Skin of body (tissue), 2 donors: ENCODE results near the gene ZNF154. TPM values are rescaled to one million over a fixed set of nuclear protein-coding genes. Genes with fewer than 3 reads are reported as not detected.

Experiments
- DNase-seq: peaks from one replicate; lab custom pipeline; 2025; lab: John Stamatoyannopoulos, UW
- total RNA-seq: library from RNA; depleted of rRNA; stranded (reverse); fragments of >200 nt; gene quantifications from one replicate; pipeline ENCODE4 v1.2.3, GENCODE V29; 2014

Gene ZNF154
- total RNA-seq, 1 donor from 2014 or later: 11.9 TPM

GRCh38 chr19:57682226-57682766 lies 26.7 kb downstream of the ZNF154 start:
- DNase-seq: no peak

GRCh38 chr19:57675881-57676280 lies 33.1 kb downstream of the ZNF154 start:
- DNase-seq: no peak

GRCh38 chr19:57672466-57672865 lies 36.5 kb downstream of the ZNF154 start:
- no peak for DNase-seq

- DNase-seq: no peak
Observed at GRCh38 chr19:57671124-57671895, 37.7 kb downstream of the ZNF154 start.

GRCh38 chr19:57668635-57669034 lies 40.4 kb downstream of the ZNF154 start, which contains the start of gene ZSCAN4:
Gene ZSCAN4, plus strand, starts transcription at chr19:57668935. Its CDS starts 7,211 bp downstream, at chr19:57676146.
- no peak for DNase-seq

- no peak for DNase-seq
Observed at GRCh38 chr19:57667228-57667627, 41.8 kb downstream of the ZNF154 start.

GRCh38 chr19:57665261-57665806 lies 43.7 kb downstream of the ZNF154 start:
- no peak for DNase-seq

- no peak for DNase-seq
Observed at GRCh38 chr19:57664269-57665127, 44.5 kb downstream of the ZNF154 start.

- DNase-seq: no peak
Observed at GRCh38 chr19:57656346-57656745, 52.7 kb downstream of the ZNF154 start.

GRCh38 chr19:57655443-57655842 lies 53.6 kb downstream of the ZNF154 start:
- no peak for DNase-seq

- DNase-seq: no peak
Observed at GRCh38 chr19:57653689-57654088, 55.3 kb downstream of the ZNF154 start.

- no peak for DNase-seq
Observed at GRCh38 chr19:57651654-57651996, 57.4 kb downstream of the ZNF154 start.

- DNase-seq: no peak
Observed at GRCh38 chr19:57648331-57649003, 60.5 kb downstream of the ZNF154 start.

Other genes with a start within 250 kb of the ZNF154 start
- gene ZNF772, start 231.6 kb downstream of the ZNF154 start, total RNA-seq: 13.9 TPM
- 10.5 TPM for gene ZNF419, start 221.5 kb downstream of the ZNF154 start, total RNA-seq
- 9.4 TPM for gene ZNF773, start 209.3 kb downstream of the ZNF154 start, total RNA-seq
- 9.0 TPM for gene ZNF549, start 181.8 kb downstream of the ZNF154 start, total RNA-seq
- gene ZNF550, start 149.3 kb downstream of the ZNF154 start, total RNA-seq: 14.2 TPM
- 5.1 TPM for gene ZNF416, start 130.3 kb downstream of the ZNF154 start, total RNA-seq
- gene ZIK1, start 125.1 kb downstream of the ZNF154 start, total RNA-seq: 6.7 TPM
- 3.4 TPM for gene ZNF530, start 109.3 kb downstream of the ZNF154 start, total RNA-seq
- gene ZNF134, start 95.0 kb downstream of the ZNF154 start, total RNA-seq: 21.2 TPM
- gene ZNF211, start 76.0 kb downstream of the ZNF154 start, total RNA-seq: 17.7 TPM
- not detected for gene ZSCAN4, start 40.3 kb downstream of the ZNF154 start, total RNA-seq
- gene ZNF551, start 27.2 kb downstream of the ZNF154 start, total RNA-seq: 11.7 TPM
- 6.5 TPM for gene ZNF671, start 18.4 kb upstream of the ZNF154 start, total RNA-seq
- gene ZNF776, start 37.6 kb upstream of the ZNF154 start, total RNA-seq: 18.1 TPM
- 23.9 TPM for gene ZNF586, start 60.5 kb upstream of the ZNF154 start, total RNA-seq
- 8.8 TPM for gene ZNF552, start 105.7 kb upstream of the ZNF154 start, total RNA-seq
- gene ZNF587B, start 121.1 kb upstream of the ZNF154 start, total RNA-seq: 18.3 TPM
- 26.5 TPM for gene ZNF587, start 140.7 kb upstream of the ZNF154 start, total RNA-seq
- 15.6 TPM for gene ZNF814, start 179.8 kb upstream of the ZNF154 start, total RNA-seq
- gene ZNF417, start 207.4 kb upstream of the ZNF154 start, total RNA-seq: 20.1 TPM
- gene ZNF418, start 226.2 kb upstream of the ZNF154 start, total RNA-seq: 8.6 TPM
- gene ZNF256, start 238.5 kb upstream of the ZNF154 start, total RNA-seq: 9.6 TPM